PC-9 (cell line): ENCODE data around the gene AOAH. TPM values are rescaled to one million over a fixed set of nuclear protein-coding genes. Genes with fewer than 3 reads are reported as not detected.

Experiments
- BruUV-seq: library from RNA; stranded (reverse); fragments of 400-500 nt; replicated peaks from 2 replicates; lab custom pipeline; 2021; lab: Mats Ljungman, UMichigan
- CTCF ChIA-PET: fragments of 300-600 bp; sonication (Branson Sonifier 250); formaldehyde crosslinking; loops from one replicate; lab custom pipeline; 2022; ENCODE audit warnings: antibody characterized with exemption; lab: Charles Lee
- POLR2A ChIA-PET: fragments of 300-600 bp; sonication (Branson Sonifier 250); formaldehyde crosslinking; loops from one replicate; lab custom pipeline; 2022; ENCODE audit warnings: antibody characterized with exemption; ENCODE audit not compliant: unreplicated experiment; lab: Charles Lee
- DNase-seq, 2 experiments: peaks; one replicate each; pipeline versions ENCODE4 v3.0.0 to v3.0.0-alpha.2; 2015 to 2022; ENCODE audit warnings: mixed read lengths in 1 of 2
- H2AFZ ChIP-seq: fragments of 200-600 bp; sonication (generic); 2 replicates; pipeline ENCODE4 v1.8.1; 2017; ENCODE audit warnings: antibody characterized with exemption
- H3F3A ChIP-seq: fragments of 200-600 bp; sonication (generic); 2 replicates; pipeline ENCODE4 v1.8.1; 2017; ENCODE audit warnings: antibody characterized with exemption, mild to moderate bottlenecking, low read depth; ENCODE audit not compliant: insufficient read depth
- H3K27ac ChIP-seq: fragments of 200-600 bp; sonication (generic); 2 replicates; pipeline ENCODE4 v1.6.1; 2016; ENCODE audit warnings: mixed run types
- H3K27me3 ChIP-seq: fragments of 200-600 bp; sonication (generic); 2 replicates; pipeline ENCODE4 v1.6.1; 2016; ENCODE audit warnings: low read depth, mixed run types; ENCODE audit not compliant: insufficient read depth
- H3K36me3 ChIP-seq: fragments of 200-600 bp; sonication (generic); 2 replicates; pipeline ENCODE4 v1.6.1; 2016; ENCODE audit warnings: low read depth, mixed run types
- H3K4me1 ChIP-seq: fragments of 200-600 bp; sonication (generic); replicated peaks from 2 replicates; pipeline ENCODE4 v1.6.1; 2016; ENCODE audit warnings: mixed run types; ENCODE audit not compliant: insufficient read depth
- H3K4me2 ChIP-seq: fragments of 200-600 bp; sonication (generic); 2 replicates; pipeline ENCODE4 v1.6.1; 2017; ENCODE audit warnings: mixed run types
- H3K4me3 ChIP-seq: fragments of 200-600 bp; sonication (generic); 2 replicates; pipeline ENCODE4 v1.6.1; 2016; ENCODE audit warnings: mixed run types
- H3K79me2 ChIP-seq: fragments of 200-600 bp; sonication (generic); 2 replicates; pipeline ENCODE4 v1.6.1; 2017; ENCODE audit warnings: low read depth, mixed run types
- H3K9me2 ChIP-seq: fragments of 200-600 bp; sonication (generic); 2 replicates; pipeline ENCODE4 v1.8.1; 2017; ENCODE audit warnings: mild to moderate bottlenecking; ENCODE audit not compliant: insufficient read depth
- H3K9me3 ChIP-seq: fragments of 200-600 bp; sonication (generic); 2 replicates; pipeline ENCODE4 v1.8.1; 2016; ENCODE audit warnings: low read depth; ENCODE audit not compliant: insufficient read depth
- H4K20me1 ChIP-seq: fragments of 200-600 bp; sonication (generic); 2 replicates; pipeline ENCODE4 v1.8.1; 2017; ENCODE audit not compliant: insufficient read depth
- CTCF ChIP-seq: fragments of 200-600 bp; sonication (generic); conservative IDR thresholded peaks from 2 replicates; pipeline ENCODE4 v1.6.1; 2017; ENCODE audit warnings: mixed run types, antibody characterized with exemption, mild to moderate bottlenecking, moderate library complexity
- EZH2 ChIP-seq: fragments of 200-600 bp; sonication (generic); IDR thresholded peaks from 2 replicates; pipeline ENCODE4 v1.8.0; 2017; ENCODE audit warnings: antibody characterized with exemption, low read depth
- intact Hi-C: fragments of 100-400 bp; cut with micrococcal nuclease; formaldehyde crosslinking; loops from one replicate; pipeline ENCODE4 v1.10.0; 2022; ENCODE audit not compliant: unreplicated experiment
- total RNA-seq: library from RNA; stranded (reverse); gene quantifications from 2 replicates; pipeline ENCODE4 v1.2.3, GENCODE V29; 2021

AOAH gene
- total RNA-seq, 1 experiment from 2014 or later, result not detected

- Histone ChIP-seq H3K27ac (no peak overlapping the region), H3K9me3 (no peaks in the 10 kb centered on the region), H2AFZ (no peak overlapping the region), H3F3A (no peaks in the 10 kb centered on the region), H3K27me3 (peaks cover 55% of the 10 kb centered on the region), H3K9me2 (no peaks in the 10 kb centered on the region), H3K36me3 (no peaks in the 10 kb centered on the region), H3K4me2 (no peak overlapping the region), H3K79me2 (no peaks in the 10 kb centered on the region), H4K20me1 (peaks cover 5% of the 10 kb centered on the region), H3K4me1 (no peaks in the 10 kb centered on the region), H3K4me3 (no peak overlapping the region)
- ChIA-PET CTCF (no interaction called here), POLR2A (no interaction called here)
- BruUV-seq, result no TSS peak
- intact Hi-C loops, result no loop called here
- no peak for DNase-seq
- no peak for TF ChIP-seq CTCF
- no peak for TF ChIP-seq EZH2
Observed at GRCh38 chr7:36657036-36657660, 67.1 kb downstream of the AOAH start.

- Histone ChIP-seq H3K4me2 (no peak overlapping the region), H3K36me3 (no peaks in the 10 kb centered on the region), H3F3A (no peaks in the 10 kb centered on the region), H4K20me1 (peaks cover 5% of the 10 kb centered on the region), H3K9me2 (no peaks in the 10 kb centered on the region), H2AFZ (no peak overlapping the region), H3K9me3 (no peaks in the 10 kb centered on the region), H3K27ac (no peak overlapping the region), H3K27me3 (peaks cover 70% of the 10 kb centered on the region), H3K4me1 (no peaks in the 10 kb centered on the region), H3K79me2 (no peaks in the 10 kb centered on the region), H3K4me3 (no peak overlapping the region)
- TF ChIP-seq EZH2, result no peak
- TF ChIP-seq CTCF, result no peak
- CTCF ChIA-PET, result no interaction called here
- no peak for DNase-seq
- intact Hi-C loops, result no loop called here
- no TSS peak for BruUV-seq
- POLR2A ChIA-PET, result no interaction called here
Observed at GRCh38 chr7:36654436-36654835, 69.9 kb downstream of the AOAH start.

GRCh38 chr7:36653663-36654355 is 70.5 kb downstream of the AOAH start:
- no TSS peak for BruUV-seq
- no peaks in the 10 kb centered on the region for H3K36me3 ChIP-seq
- H3K9me3 ChIP-seq, result no peaks in the 10 kb centered on the region
- no peaks in the 10 kb centered on the region for H3F3A ChIP-seq
- no peak for DNase-seq
- intact Hi-C loops, result no loop called here
- no peaks in the 10 kb centered on the region for H3K79me2 ChIP-seq
- no peak overlapping the region for H2AFZ ChIP-seq
- H4K20me1 ChIP-seq, result peaks cover 5% of the 10 kb centered on the region
- peaks cover 70% of the 10 kb centered on the region for H3K27me3 ChIP-seq
- H3K27ac ChIP-seq, result no peak overlapping the region
- H3K9me2 ChIP-seq, result no peaks in the 10 kb centered on the region
- CTCF ChIA-PET, result interaction anchor here (0.6 kb wide), 1 partner anchor 18 kb away, joined by 3 read pairs; no protein-coding TSS in a partner anchor
- no peak overlapping the region for H3K4me2 ChIP-seq
- no peaks in the 10 kb centered on the region for H3K4me1 ChIP-seq
- TF ChIP-seq CTCF, result no peak
- no peak for TF ChIP-seq EZH2
- no peak overlapping the region for H3K4me3 ChIP-seq
- POLR2A ChIA-PET, result interaction anchor here (0.6 kb wide), 1 partner anchor 355 kb away, joined by 9 read pairs; no protein-coding TSS in a partner anchor
